ENCODE results near the gene GABRG3.

Gene GABRG3

GRCh38 chr15:27231811-27232210 is 260.8 kb downstream of the GABRG3 start:
- DNase-seq (ENCODE audit: low spot score), result no peak
- in situ Hi-C loops (cut with MboI; ENCODE audit: low pct_unique_long_range_greater_than_20kb, low sequenced_read_pairs, unreplicated experiment), result no loop called here

GRCh38 chr15:27232876-27233275 is 261.9 kb downstream of the GABRG3 start:
- no peak for DNase-seq (ENCODE audit: low spot score)
- in situ Hi-C loops (cut with MboI; ENCODE audit: low pct_unique_long_range_greater_than_20kb, low sequenced_read_pairs, unreplicated experiment), result no loop called here
- no peak for TF ChIP-seq CTCF (IDR thresholded peaks at IDR 0.05; ENCODE audit: extremely low read depth, insufficient read depth, missing control alignments)

More at GRCh38 chr15:27231811-27232210, 260.8 kb downstream of the GABRG3 start:
- TF ChIP-seq CTCF (IDR thresholded peaks at IDR 0.05; ENCODE audit: extremely low read depth, insufficient read depth, missing control alignments), result no peak

GRCh38 chr15:27234593-27234992 is 263.6 kb downstream of the GABRG3 start:
- DNase-seq (ENCODE audit: low spot score), result no peak
- TF ChIP-seq CTCF (IDR thresholded peaks at IDR 0.05; ENCODE audit: extremely low read depth, insufficient read depth, missing control alignments), result no peak
- in situ Hi-C loops (cut with MboI; ENCODE audit: low pct_unique_long_range_greater_than_20kb, low sequenced_read_pairs, unreplicated experiment), result no loop called here

- no peak for DNase-seq (ENCODE audit: low spot score)
- no peak for TF ChIP-seq CTCF (IDR thresholded peaks at IDR 0.05; ENCODE audit: extremely low read depth, insufficient read depth, missing control alignments)
- in situ Hi-C loops (cut with MboI; ENCODE audit: low pct_unique_long_range_greater_than_20kb, low sequenced_read_pairs, unreplicated experiment), result no loop called here
Measured at GRCh38 chr15:27235161-27235560, 264.2 kb downstream of the GABRG3 start.

GRCh38 chr15:27235681-27236080 is 264.7 kb downstream of the GABRG3 start:
- no peak for DNase-seq (ENCODE audit: low spot score)
- in situ Hi-C loops (cut with MboI; ENCODE audit: low pct_unique_long_range_greater_than_20kb, low sequenced_read_pairs, unreplicated experiment), result no loop called here
- TF ChIP-seq CTCF (IDR thresholded peaks at IDR 0.05; ENCODE audit: extremely low read depth, insufficient read depth, missing control alignments), result no peak

GRCh38 chr15:27237319-27237939 is 266.4 kb downstream of the GABRG3 start:
- no peak for DNase-seq (ENCODE audit: low spot score)
- in situ Hi-C loops (cut with MboI; ENCODE audit: low pct_unique_long_range_greater_than_20kb, low sequenced_read_pairs, unreplicated experiment), result no loop called here
- no peak for TF ChIP-seq CTCF (IDR thresholded peaks at IDR 0.05; ENCODE audit: extremely low read depth, insufficient read depth, missing control alignments)
